Muscle of leg (tissue), 11 donors: ENCODE measurements around the gene PPARA. TPM values are rescaled to one million over a fixed set of nuclear protein-coding genes. Genes with fewer than 3 reads are reported as not detected.

Experiments
- DNase-seq: peaks from one replicate; pipeline ENCODE4 v3.0.0; 2013
- H3K27ac ChIP-seq: one replicate; pipeline ENCODE4 v1.5.1; 2013; ENCODE audit warnings: mild to moderate bottlenecking, low read length, control low read depth
- H3K27me3 ChIP-seq: one replicate; pipeline ENCODE4 v1.6.1; 2013; ENCODE audit warnings: low read length; ENCODE audit not compliant: control insufficient read depth, insufficient read depth
- H3K36me3 ChIP-seq: one replicate; pipeline ENCODE4 v1.6.1; 2013; ENCODE audit warnings: low read length; ENCODE audit not compliant: control insufficient read depth, insufficient read depth
- H3K4me1 ChIP-seq: one replicate; pipeline ENCODE4 v1.6.1; 2013; ENCODE audit warnings: low read length; ENCODE audit not compliant: control insufficient read depth, insufficient read depth
- H3K4me3 ChIP-seq: one replicate; pipeline ENCODE4 v1.5.1; 2013; ENCODE audit warnings: low read length, control low read depth
- H3K9me3 ChIP-seq: replicated peaks from 2 replicates; pipeline ENCODE4 v1.6.1; 2013; ENCODE audit warnings: low read depth, low read length; ENCODE audit not compliant: control insufficient read depth
- WGBS: methylation state at CpG from one replicate; pipeline ENCODE4 v1.1.5; 2013; ENCODE audit warnings: missing lambda C conversion rate; ENCODE audit not compliant: insufficient coverage; 5-methylcytosine and 5-hydroxymethylcytosine counted together
- polyA plus RNA-seq, 8 donors: library from polyadenylated mRNA; unstranded; fragments of 120-200 nt; gene quantifications; one replicate each; pipeline versions ENCODE4 v1.2.1 to v1.2.3, GENCODE V29; 2013; ENCODE audit warnings: inconsistent platforms in 1 of 8, low replicate concordance in 1 of 8; ENCODE audit not compliant: insufficient read length in 8 of 8, insufficient read depth in 1 of 8
- total RNA-seq: library from RNA; stranded (reverse); fragments of 120-200 nt; gene quantifications from one replicate; pipeline ENCODE4 v1.2.4, GENCODE V29; 2013

Gene PPARA
- total and polyA plus RNA-seq, 9 donors: 15.5 to 27.8 (median 19.6) TPM

DNA sequence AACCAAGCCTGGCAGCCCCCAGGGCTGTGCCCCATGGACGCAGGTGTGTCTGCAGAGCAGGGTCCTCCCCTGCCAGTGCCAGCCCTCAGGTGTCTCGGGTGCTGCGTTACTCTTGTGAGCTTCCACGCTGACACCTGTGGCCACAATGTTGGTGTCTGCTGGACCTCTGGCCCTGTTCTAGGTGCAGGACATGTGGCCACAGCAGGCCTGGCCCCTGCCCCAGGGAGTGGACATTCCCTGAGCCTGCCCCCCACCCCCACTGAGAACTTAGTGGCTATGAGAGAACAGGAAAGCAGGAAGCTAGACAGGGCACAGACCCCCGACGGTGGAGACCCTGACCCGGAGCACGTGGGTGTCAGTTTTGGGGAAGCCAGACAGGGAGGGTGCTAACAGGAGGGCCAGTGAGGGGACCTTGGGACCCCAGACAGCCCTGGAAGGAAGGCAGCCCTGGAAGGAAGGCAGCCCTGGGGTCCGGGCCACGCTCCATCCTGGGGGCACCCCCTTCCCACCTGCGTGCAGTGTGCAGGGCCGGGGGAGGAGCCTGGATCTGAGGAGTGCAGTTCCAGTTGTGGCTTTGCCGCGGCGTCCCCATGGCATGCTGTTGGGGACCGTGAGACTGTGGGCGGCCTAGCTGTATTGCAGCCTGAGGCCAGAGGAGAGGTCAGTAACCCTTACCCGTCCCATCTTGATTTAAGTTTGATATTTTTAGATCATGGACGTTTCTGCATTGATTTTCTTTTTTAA lies 43.9 kb upstream of the PPARA start:
- DNase-seq: no peak
- 70% methylated on average over 9 of the region's 19 CpGs for WGBS
- Histone ChIP-seq H3K4me1 (peaks cover 80% of the 10 kb centered on the region), H3K36me3 (peaks cover 69% of the 10 kb centered on the region), H3K4me3 (no peak overlapping the region), H3K9me3 (no peaks in the 10 kb centered on the region), H3K27me3 (no peaks in the 10 kb centered on the region), H3K27ac (no peak overlapping the region)

DNA sequence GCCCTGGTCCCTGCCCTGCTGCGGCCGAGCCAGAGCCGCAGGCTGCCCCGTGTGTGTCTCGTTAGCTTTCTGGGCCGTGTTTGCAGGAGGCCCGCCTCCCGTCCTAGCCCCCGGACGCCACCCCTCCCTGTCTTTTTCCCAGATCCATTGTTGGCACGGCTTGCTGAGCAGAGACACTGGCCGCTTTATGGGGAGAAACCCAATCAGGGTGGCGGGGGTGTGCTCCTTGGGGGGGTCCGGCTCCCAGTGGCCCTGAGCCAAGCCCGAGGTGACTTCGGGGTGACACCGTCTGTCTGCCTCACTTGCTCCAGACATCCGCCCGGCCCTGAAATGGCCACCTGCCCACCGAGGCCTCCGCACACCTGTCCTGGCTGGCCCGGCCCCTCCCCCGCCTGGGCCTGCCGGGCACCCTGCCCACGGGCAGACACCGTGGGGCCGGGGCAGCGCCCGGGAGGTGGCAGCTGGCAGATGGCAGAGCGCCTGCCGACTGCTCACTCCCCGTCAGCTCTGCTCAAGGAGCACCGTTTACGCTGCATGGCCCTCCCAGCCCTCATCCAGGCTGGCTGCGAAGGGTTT lies 43.1 kb upstream of the PPARA start:
- H3K4me3 ChIP-seq: no peak overlapping the region
- peaks cover 68% of the 10 kb centered on the region for H3K36me3 ChIP-seq
- peak; percentile 82 for DNase-seq
- 45% methylated on average over 34 of the region's 35 CpGs for WGBS
- H3K9me3 ChIP-seq: no peaks in the 10 kb centered on the region
- no peaks in the 10 kb centered on the region for H3K27me3 ChIP-seq
- H3K27ac ChIP-seq: peak overlapping the region; percentile 33
- peaks cover 87% of the 10 kb centered on the region for H3K4me1 ChIP-seq

DNA sequence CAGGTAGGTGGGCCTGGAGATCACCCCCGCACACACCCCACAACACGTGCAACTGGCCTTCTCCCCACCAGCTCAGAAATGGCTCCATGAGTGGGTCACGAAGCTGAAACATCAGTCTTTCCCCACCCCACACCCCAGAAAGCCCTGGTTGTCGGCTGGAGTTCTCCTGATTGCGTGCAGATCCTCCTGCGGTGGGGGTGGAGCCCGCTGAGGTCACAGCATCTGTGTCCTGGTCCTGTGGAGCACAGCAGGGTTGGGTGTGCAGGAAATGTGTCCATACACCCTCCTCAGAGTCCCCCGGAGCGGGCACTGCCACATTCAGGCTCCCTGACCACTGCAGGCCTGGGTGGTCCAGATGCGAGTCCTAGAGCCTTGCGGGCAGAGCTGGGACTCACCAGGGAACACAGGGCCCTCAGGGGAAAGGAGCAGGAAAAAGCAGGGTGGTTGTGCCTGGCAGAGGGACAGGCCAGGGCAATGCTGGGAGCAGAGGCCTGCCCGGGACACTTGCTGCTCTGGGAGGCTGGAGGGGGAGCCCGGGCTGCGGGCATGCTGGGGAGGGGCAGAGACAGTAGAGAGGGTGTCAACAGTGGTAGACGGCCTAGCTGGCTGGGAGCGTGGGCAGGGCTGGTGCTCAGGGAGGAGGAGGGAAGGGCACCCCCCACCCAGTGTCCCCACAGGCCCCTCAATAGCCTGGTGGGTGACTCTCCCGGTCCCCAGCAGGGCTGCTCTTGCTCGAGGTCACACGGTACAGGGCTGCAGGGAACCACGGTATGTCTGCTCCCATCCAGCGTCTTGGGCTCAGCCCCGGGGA lies 42.4 kb upstream of the PPARA start:
- DNase-seq: no peak
- Histone ChIP-seq H3K9me3 (no peaks in the 10 kb centered on the region), H3K27me3 (no peaks in the 10 kb centered on the region), H3K4me3 (no peak overlapping the region), H3K27ac (peak overlapping the region; percentile 33), H3K36me3 (peaks cover 68% of the 10 kb centered on the region), H3K4me1 (peaks cover 92% of the 10 kb centered on the region)
- WGBS: 69% methylated on average over 11 of the region's 22 CpGs

DNA sequence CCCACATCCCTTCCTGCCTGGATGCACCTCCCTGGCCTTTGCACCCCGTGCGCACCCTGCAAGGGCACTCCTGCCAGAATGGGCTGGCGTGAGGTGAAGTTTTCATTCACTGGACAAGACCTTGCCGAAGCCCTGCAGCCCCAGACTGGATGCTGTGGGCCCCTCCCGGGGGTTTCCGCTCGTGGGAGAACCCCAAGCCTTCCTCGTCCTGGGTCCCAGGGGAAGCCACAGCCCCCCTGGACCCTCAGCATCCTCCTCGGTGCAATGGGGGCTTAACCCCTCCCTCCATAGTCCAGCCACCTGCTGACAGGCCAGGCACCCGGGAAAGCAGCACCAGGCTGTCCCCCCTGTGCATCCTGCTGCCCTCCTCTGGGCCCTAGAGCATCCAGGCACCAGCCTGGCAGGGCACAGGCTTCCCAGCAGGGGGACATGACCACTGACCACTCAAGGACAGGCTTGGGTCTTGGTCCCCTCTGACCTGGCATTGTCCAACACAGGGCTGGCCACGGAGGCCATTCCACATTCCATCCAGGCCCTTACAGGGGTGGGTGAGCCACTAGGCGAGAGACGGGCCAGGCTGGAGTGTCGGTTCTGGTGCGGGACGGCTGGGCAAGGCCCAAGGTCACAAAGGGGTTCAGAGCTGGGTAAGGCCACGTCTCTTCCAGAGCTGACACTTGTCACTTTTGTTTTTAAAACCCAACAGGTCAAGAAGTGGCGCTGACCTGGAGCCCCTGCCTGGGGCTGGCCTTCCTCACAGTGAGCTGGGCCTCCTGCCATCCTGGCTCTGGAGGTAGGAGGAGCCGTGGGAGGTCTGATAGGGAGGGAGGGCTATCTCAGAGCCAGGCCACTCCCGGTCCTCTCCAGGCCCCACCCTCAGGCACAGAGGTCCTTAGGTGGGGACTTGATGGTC lies 41.5 kb upstream of the PPARA start:
- Histone ChIP-seq H3K4me3 (no peak overlapping the region), H3K36me3 (peaks cover 67% of the 10 kb centered on the region), H3K4me1 (peaks cover 91% of the 10 kb centered on the region), H3K27me3 (no peaks in the 10 kb centered on the region), H3K27ac (no peak overlapping the region), H3K9me3 (no peaks in the 10 kb centered on the region)
- 75% methylated on average over 14 of the region's 20 CpGs for WGBS
- DNase-seq: peak; percentile 38

DNA sequence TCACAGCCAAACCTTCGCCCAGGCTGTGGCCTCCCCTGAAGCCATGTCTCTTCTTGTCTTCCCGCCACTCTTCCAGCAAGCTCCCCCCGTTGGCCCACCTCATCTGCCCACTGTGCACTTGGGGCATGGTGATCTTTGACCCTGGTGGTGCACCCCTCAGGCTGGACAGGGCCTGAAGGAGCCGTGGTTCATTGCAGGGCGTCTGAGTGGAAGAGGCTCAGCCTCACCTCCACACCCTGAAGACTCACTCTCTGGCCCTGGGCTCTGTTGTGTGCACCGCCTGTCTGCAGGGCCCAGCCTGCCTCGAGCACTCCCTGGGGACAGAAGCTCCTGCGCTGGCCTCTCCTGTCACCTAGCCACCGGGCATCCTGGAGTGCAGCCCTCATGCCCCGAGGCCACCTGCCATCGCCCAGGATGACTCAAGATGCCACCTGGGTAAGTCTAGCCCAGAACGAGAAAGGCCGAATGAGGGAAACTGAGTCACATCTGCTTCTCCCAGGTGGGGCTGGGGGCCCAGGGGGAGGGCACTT lies 40.8 kb upstream of the PPARA start:
- WGBS: 76% methylated on average over 12 of the region's 13 CpGs
- no peak overlapping the region for H3K27ac ChIP-seq
- no peak overlapping the region for H3K4me3 ChIP-seq
- peaks cover 88% of the 10 kb centered on the region for H3K4me1 ChIP-seq
- H3K9me3 ChIP-seq: no peaks in the 10 kb centered on the region
- peaks cover 70% of the 10 kb centered on the region for H3K36me3 ChIP-seq
- H3K27me3 ChIP-seq: no peaks in the 10 kb centered on the region
- DNase-seq: no peak

DNA sequence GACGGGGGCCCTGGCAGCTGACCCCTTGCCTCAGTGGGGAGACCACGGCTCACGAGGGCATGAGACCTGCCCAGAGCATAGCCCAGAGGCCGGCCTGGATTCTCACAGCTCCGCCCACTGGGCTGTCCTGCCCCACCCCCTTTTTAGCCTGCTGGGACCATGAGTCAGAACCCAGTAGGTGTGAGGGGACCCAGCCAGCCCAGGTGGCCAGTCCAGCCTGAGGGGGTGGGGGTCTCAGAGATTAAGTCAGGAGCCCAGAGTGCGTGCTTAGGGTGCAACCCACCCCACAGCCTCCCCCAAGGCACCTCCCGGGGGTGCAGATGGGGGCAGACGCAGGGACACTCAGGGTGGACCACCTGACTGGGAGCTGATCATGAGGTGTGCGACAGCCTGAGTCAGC lies 40.1 kb upstream of the PPARA start:
- H3K36me3 ChIP-seq: peaks cover 69% of the 10 kb centered on the region
- DNase-seq: peak; percentile 37
- WGBS: 53% methylated on average over 8 of the region's 9 CpGs

DNA sequence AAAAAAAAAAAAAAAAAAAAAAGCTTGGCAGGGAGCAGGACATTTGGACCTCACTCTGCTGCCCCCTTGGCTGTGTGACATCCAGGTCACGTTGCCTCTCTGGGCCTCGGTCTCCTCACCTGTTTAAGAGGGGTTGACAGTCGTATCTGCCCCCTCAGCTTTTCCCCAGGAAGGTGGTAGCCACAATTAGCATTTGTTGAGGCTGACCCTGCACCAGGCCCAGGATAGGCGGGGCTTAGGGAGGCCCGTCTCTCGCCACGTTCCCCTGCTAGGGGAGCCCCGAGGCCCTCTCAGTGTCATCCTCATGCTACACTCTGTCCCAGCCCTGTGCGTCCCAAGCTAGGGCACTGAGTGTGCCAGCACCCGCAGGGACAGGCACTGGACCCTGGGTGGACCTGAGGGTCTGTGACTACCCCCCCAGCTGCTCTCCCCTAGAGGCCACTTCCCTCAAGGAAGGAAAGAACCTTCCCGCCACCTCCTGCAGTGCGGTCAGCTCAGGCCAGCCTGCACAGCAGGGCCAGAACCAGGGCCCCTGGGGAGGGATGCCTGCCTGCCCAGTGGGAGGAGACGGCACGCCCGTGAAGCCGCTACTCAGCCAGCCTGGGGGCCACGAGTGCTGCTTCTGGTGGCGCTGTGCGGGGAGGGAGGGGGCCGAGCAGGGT lies 38.5 kb upstream of the PPARA start:
- DNase-seq: peak; percentile 36
- WGBS: 39% methylated on average over 14 of the region's 20 CpGs
- no peaks in the 10 kb centered on the region for H3K9me3 ChIP-seq
- peaks cover 61% of the 10 kb centered on the region for H3K36me3 ChIP-seq
- no peaks in the 10 kb centered on the region for H3K27me3 ChIP-seq
- no peak overlapping the region for H3K27ac ChIP-seq
- no peak overlapping the region for H3K4me3 ChIP-seq
- peaks cover 75% of the 10 kb centered on the region for H3K4me1 ChIP-seq

More for the DNA sequence above, 40.1 kb upstream of the PPARA start:
- Histone ChIP-seq H3K9me3 (no peaks in the 10 kb centered on the region), H3K4me3 (no peak overlapping the region), H3K4me1 (peaks cover 81% of the 10 kb centered on the region), H3K27ac (no peak overlapping the region), H3K27me3 (no peaks in the 10 kb centered on the region)

DNA sequence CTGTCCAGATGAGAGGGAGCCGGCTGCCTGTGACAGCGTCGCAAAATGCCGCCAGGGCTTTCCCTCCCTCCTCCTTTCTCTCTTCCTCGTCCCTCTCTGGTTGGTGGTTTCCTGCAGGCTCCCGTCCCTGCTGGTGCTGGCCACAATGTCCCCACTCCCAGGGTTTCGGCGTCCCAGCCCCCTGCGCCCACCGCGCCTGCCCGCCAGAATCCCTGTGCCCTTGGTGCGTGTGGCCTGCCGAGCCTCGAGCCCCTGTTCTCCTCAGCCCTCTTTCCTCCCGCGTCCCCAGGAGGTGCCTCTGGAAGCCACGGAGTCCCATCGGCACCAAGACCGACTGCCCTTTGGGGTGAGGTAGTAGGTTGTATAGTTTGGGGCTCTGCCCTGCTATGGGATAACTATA lies 37.9 kb upstream of the PPARA start:
- peak overlapping the region; percentile 1 for H3K27ac ChIP-seq
- H3K27me3 ChIP-seq: no peaks in the 10 kb centered on the region
- H3K4me3 ChIP-seq: no peak overlapping the region
- WGBS: 56% methylated on average over 15 of the region's 20 CpGs
- peaks cover 61% of the 10 kb centered on the region for H3K36me3 ChIP-seq
- no peak for DNase-seq
- H3K9me3 ChIP-seq: no peaks in the 10 kb centered on the region
- peaks cover 72% of the 10 kb centered on the region for H3K4me1 ChIP-seq
